ENCODE measurements around the gene CACNB3.
"Not testable (repeated sequence)": the region's sequence is repeated elsewhere in the genome, so short reads cannot be mapped to it uniquely, and the experiment has no call there.

The CACNB3 gene

GRCh38 chr12:48857278-48857994, 39.1 kb downstream of the CACNB3 start:
- DNase-seq: peak; percentile 17 to 50

- DNase-seq: no peak
Observed at GRCh38 chr12:48858043-48858442, 39.7 kb downstream of the CACNB3 start.

GRCh38 chr12:48859607-48860006, 41.3 kb downstream of the CACNB3 start:
- no peak for DNase-seq

- DNase-seq: not testable (repeated sequence)
Observed at GRCh38 chr12:48860236-48860635, 41.9 kb downstream of the CACNB3 start.

GRCh38 chr12:48861111-48861510, 42.8 kb downstream of the CACNB3 start:
- DNase-seq: no peak

- no peak for DNase-seq
Observed at GRCh38 chr12:48862760-48863159, 44.5 kb downstream of the CACNB3 start.

- DNase-seq: no peak
Observed at GRCh38 chr12:48863291-48863690, 45.0 kb downstream of the CACNB3 start.

GRCh38 chr12:48865281-48866051, 47.2 kb downstream of the CACNB3 start, which contains the start of gene RND1:
RND1 (minus strand) TSS chr12:48865870; CDS start chr12:48865767, 103 bp downstream.
- DNase-seq: peak; percentile 86 to 95

- no peak for DNase-seq
Observed at GRCh38 chr12:48866052-48866711, 47.9 kb downstream of the CACNB3 start.

GRCh38 chr12:48868451-48868850, 50.2 kb downstream of the CACNB3 start:
- DNase-seq: no peak

GRCh38 chr12:48869191-48869590, 50.9 kb downstream of the CACNB3 start:
- DNase-seq: no peak

GRCh38 chr12:48873096-48873495, 54.8 kb downstream of the CACNB3 start:
- DNase-seq: no peak

GRCh38 chr12:48873534-48873933, 55.2 kb downstream of the CACNB3 start:
- DNase-seq: not testable (repeated sequence)

- no peak for DNase-seq
Observed at GRCh38 chr12:48875944-48876515, 57.7 kb downstream of the CACNB3 start.
